SK-N-MC (cell line): ENCODE measurements around the gene SPATA20.

Source experiments
- EZH2 ChIP-seq: fragments of 200-600 bp; sonication (generic); IDR thresholded peaks from one replicate; pipeline ENCODE4 v1.6.1; 2017; ENCODE audit warnings: antibody characterized with exemption
- FOXP2 ChIP-seq: optimal IDR thresholded peaks from 2 replicates; pipeline ENCODE3; 2011; ENCODE audit warnings: mild to moderate bottlenecking, moderate library complexity; ENCODE audit not compliant: insufficient read depth; ENCODE audit errors: extremely low read length, control extremely low read depth
- POLR2AphosphoS5 ChIP-seq: IDR thresholded peaks from 2 replicates; pipeline ENCODE4 v1.6.1; 2012; ENCODE audit warnings: mild to moderate bottlenecking, low read depth, low read length, borderline replicate concordance

DNA sequence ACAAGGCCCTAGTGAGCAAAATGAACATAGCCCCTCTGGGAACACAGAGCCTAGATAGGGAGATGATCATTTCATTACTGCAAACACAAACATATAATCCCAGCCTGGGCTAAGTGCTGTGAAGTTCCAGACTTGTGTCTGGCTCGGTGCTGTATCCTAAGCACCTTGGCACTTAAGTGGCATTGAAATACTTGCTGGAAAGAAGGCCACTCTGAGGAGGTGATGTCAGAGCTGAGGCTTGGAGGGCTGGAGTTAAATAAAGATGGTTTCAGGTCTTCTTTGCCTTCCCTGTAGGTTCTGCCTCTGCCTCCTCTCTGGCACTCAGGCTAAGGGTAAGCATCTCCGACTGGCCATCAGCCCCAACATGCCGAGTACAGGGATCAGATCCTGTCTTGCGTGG, 11.1 kb downstream of the SPATA20 start:
- TF ChIP-seq POLR2AphosphoS5, result no peak
- no peak for TF ChIP-seq EZH2
- TF ChIP-seq FOXP2, result no peak
